HepG2 (cell line): Measurements from ENCODE around the gene S100A16. TPM values are rescaled to one million over a fixed set of nuclear protein-coding genes. Genes with fewer than 3 reads are reported as not detected.

ENCODE experiments used
- CCDC6 ChIP-seq: sonication (generic); formaldehyde crosslinking; IDR thresholded peaks from 2 replicates; pipeline ENCODE4 v1.8.1; 2022; ENCODE audit warnings: mild to moderate bottlenecking, missing genetic modification reagents, moderate library complexity
- CREB1 ChIP-seq, 2 experiments: fragments of 450-650 bp in 1 of 2; IDR thresholded peaks; 2 replicates each; pipeline ENCODE4 v1.6.1; 2016 to 2017; ENCODE audit warnings: control low read depth in 1 of 2, mild to moderate bottlenecking in 1 of 2, missing compliant biosample characterization in 1 of 2, missing genetic modification characterization in 1 of 2
- EHMT2 ChIP-seq: fragments of 200-600 bp; sonication (generic); IDR thresholded peaks from 2 replicates; pipeline ENCODE4 v1.7.0; 2017; ENCODE audit warnings: antibody characterized with exemption, low read depth, low read length, borderline replicate concordance
- ERF ChIP-seq: IDR thresholded peaks from 2 replicates; pipeline ENCODE4 v1.6.1; 2018; ENCODE audit warnings: missing biosample characterization, missing genetic modification reagents
- ETV5 ChIP-seq: IDR thresholded peaks from 2 replicates; pipeline ENCODE4 v1.6.1; 2018; ENCODE audit warnings: missing biosample characterization, missing genetic modification reagents, inconsistent platforms, borderline replicate concordance
- FOXP1 ChIP-seq, 2 experiments: fragments of 450-650 bp in 1 of 2; IDR thresholded peaks; 2 replicates each; pipeline ENCODE4 v1.6.1; 2017 to 2018; ENCODE audit warnings: antibody characterized with exemption in 1 of 2
- HIVEP1 ChIP-seq: sonication (generic); formaldehyde crosslinking; IDR thresholded peaks from 2 replicates; pipeline ENCODE4 v1.4.0; 2020; ENCODE audit warnings: mild to moderate bottlenecking, missing genetic modification reagents
- HOXA7 ChIP-seq: sonication (generic); formaldehyde crosslinking; IDR thresholded peaks from 2 replicates; pipeline ENCODE4 v1.8.1; 2022; ENCODE audit warnings: mild to moderate bottlenecking, missing genetic modification reagents, moderate library complexity
- KDM5A ChIP-seq: fragments of 200-600 bp; sonication (generic); IDR thresholded peaks from 2 replicates; pipeline ENCODE4 v1.7.0; 2018; ENCODE audit warnings: antibody characterized with exemption, mild to moderate bottlenecking, low read length, borderline replicate concordance
- KLF16 ChIP-seq, 2 experiments: sonication (generic) in 1 of 2; formaldehyde crosslinking in 1 of 2; IDR thresholded peaks; 2 replicates each; pipeline versions ENCODE4 v1.6.1 to v1.8.0; 2016 to 2023; ENCODE audit warnings: missing genetic modification reagents in 2 of 2, missing compliant biosample characterization in 1 of 2
- MBD4 ChIP-seq: IDR thresholded peaks from 2 replicates; pipeline ENCODE4 v1.6.1; 2012; ENCODE audit warnings: low read length, inconsistent platforms, borderline replicate concordance
- NPAS2 ChIP-seq: sonication (generic); formaldehyde crosslinking; IDR thresholded peaks from 2 replicates; pipeline ENCODE4 v1.8.0; 2022; ENCODE audit warnings: mild to moderate bottlenecking, missing genetic modification reagents, borderline replicate concordance
- PAXIP1 ChIP-seq: sonication (generic); formaldehyde crosslinking; conservative IDR thresholded peaks from 2 replicates; pipeline ENCODE4 v1.4.0; 2020; ENCODE audit warnings: mild to moderate bottlenecking, missing genetic modification reagents, moderate library complexity
- PLSCR1 ChIP-seq: sonication (generic); formaldehyde crosslinking; IDR thresholded peaks from 2 replicates; pipeline ENCODE4 v1.5.0; 2020; ENCODE audit warnings: missing genetic modification reagents, mild to moderate bottlenecking, borderline replicate concordance
- POLR2A ChIP-seq, 2 experiments: IDR thresholded peaks; 2 replicates each; pipeline ENCODE4 v1.6.1; 2011; ENCODE audit warnings: low read depth in 2 of 2, low read length in 2 of 2, mild to moderate bottlenecking in 1 of 2, moderate library complexity in 1 of 2; ENCODE audit not compliant: insufficient read depth in 1 of 2
- RFXAP ChIP-seq: sonication (generic); formaldehyde crosslinking; IDR thresholded peaks from 2 replicates; pipeline ENCODE4 v1.4.0; 2020; ENCODE audit warnings: missing genetic modification reagents, borderline replicate concordance
- SAP130 ChIP-seq: IDR thresholded peaks from 2 replicates; pipeline ENCODE4 v1.6.1; 2016; ENCODE audit warnings: low read depth
- TSC22D2 ChIP-seq: sonication (generic); formaldehyde crosslinking; IDR thresholded peaks from 2 replicates; pipeline ENCODE4 v1.5.1; 2020; ENCODE audit warnings: missing genetic modification reagents, mild to moderate bottlenecking, borderline replicate concordance
- XBP1 ChIP-seq: sonication (generic); formaldehyde crosslinking; IDR thresholded peaks from 2 replicates; pipeline ENCODE4 v1.5.0; 2020; ENCODE audit warnings: missing genetic modification reagents
- ZNF350 ChIP-seq: sonication (generic); formaldehyde crosslinking; IDR thresholded peaks from 2 replicates; pipeline ENCODE4 v1.4.0; 2020; ENCODE audit warnings: mild to moderate bottlenecking, low read depth, missing genetic modification reagents, borderline replicate concordance
- ZNF562 ChIP-seq: sonication (generic); formaldehyde crosslinking; IDR thresholded peaks from 2 replicates; pipeline ENCODE4 v1.8.0; 2022; ENCODE audit warnings: missing genetic modification reagents, borderline replicate concordance
- ZNF572 ChIP-seq: sonication (generic); formaldehyde crosslinking; IDR thresholded peaks from 2 replicates; pipeline ENCODE4 v1.5.1; 2020; ENCODE audit warnings: mild to moderate bottlenecking, missing genetic modification reagents
- ZXDC ChIP-seq: sonication (generic); formaldehyde crosslinking; IDR thresholded peaks from 2 replicates; pipeline ENCODE4 v1.5.0; 2020; ENCODE audit warnings: mild to moderate bottlenecking, missing genetic modification reagents
- polyA plus RNA-seq, 8 experiments: library from polyadenylated mRNA; depleted of rRNA in 3 of 8; stranded (reverse) in 7 of 8; unstranded in 1 of 8; fragments of >200 nt; fragmentation: Illumina TruSeq in 4 of 8; extraction: Trizol in 4 of 8; gene quantifications; 2 replicates each; pipeline versions ENCODE4 v1.2.1 to v1.2.3, GENCODE V29; 2011 to 2016; ENCODE audit warnings: low read depth in 4 of 8, missing spikeins in 1 of 8, mixed read lengths in 1 of 8; ENCODE audit not compliant: insufficient read depth in 1 of 8
- total RNA-seq, 5 experiments: library from RNA; depleted of rRNA; stranded (reverse); fragments of >200 nt; fragmentation: Illumina TruSeq; extraction: Trizol; gene quantifications; 2 replicates each; pipeline ENCODE4 v1.2.3, GENCODE V29; 2016; ENCODE audit warnings: low read depth in 1 of 5

Gene S100A16
- total and polyA plus RNA-seq, 2 of the 13 experiments (the other 11 are each of a cell fraction or from before 2014, with no cell fraction given) = 46.0 to 195 TPM

- TF ChIP-seq ZNF572 = no peak
- no peak for TF ChIP-seq CCDC6
- TF ChIP-seq XBP1 = no peak
- TF ChIP-seq POLR2A (IDR thresholded peaks at IDR 0.05; ENCODE audit: insufficient read depth in 1 of 2, low read depth in 2 of 2, low read length in 2 of 2) = 0 out of 4 replicates have a peak, but pooled peaks of 1 of the 2 experiments have one; percentile 23
- TF ChIP-seq KDM5A = no peak
- TF ChIP-seq PAXIP1 (CRISPR knock-in tag) = peak; percentile 91
- no peak for TF ChIP-seq ZXDC
- no peak for TF ChIP-seq ZNF562 (CRISPR knock-in tag)
- no peak for TF ChIP-seq FOXP1 (IDR thresholded peaks at IDR 0.05)
- no peak for TF ChIP-seq FOXP1 (CRISPR knock-in tag; IDR thresholded peaks at IDR 0.05)
- no peak for TF ChIP-seq EHMT2
- no peak for TF ChIP-seq NPAS2 (CRISPR knock-in tag)
- 0 out of 2 replicates have a peak, but pooled peaks have one; percentile 26 for TF ChIP-seq ERF
- no peak for TF ChIP-seq KLF16 (CRISPR knock-in tag; IDR thresholded peaks at IDR 0.05)
- TF ChIP-seq TSC22D2 (CRISPR knock-in tag) = no peak
- TF ChIP-seq MBD4 = no peak
- TF ChIP-seq ETV5 (CRISPR knock-in tag) = no peak
- TF ChIP-seq PLSCR1 (CRISPR knock-in tag) = no peak
- no peak for TF ChIP-seq HOXA7
- TF ChIP-seq HIVEP1 (CRISPR knock-in tag) = no peak
- TF ChIP-seq CREB1 (IDR thresholded peaks at IDR 0.05) = no peak
- no peak for TF ChIP-seq CREB1 (CRISPR knock-in tag; IDR thresholded peaks at IDR 0.05)
- peak; percentile 49 for TF ChIP-seq SAP130 (CRISPR knock-in tag)
- TF ChIP-seq ZNF350 (CRISPR knock-in tag) = no peak
- no peak for TF ChIP-seq RFXAP (CRISPR knock-in tag)
Observed at GRCh38 chr1:153631047-153632022, 18.4 kb upstream of the S100A16 start (continued).
